H1 (cell line): ENCODE results near the gene NLRP6. TPM values are rescaled to one million over a fixed set of nuclear protein-coding genes. Genes with fewer than 3 reads are reported as not detected.

Source experiments
- CHD2 ChIP-seq: IDR thresholded peaks from 2 replicates; pipeline ENCODE4 v1.6.1; 2012; ENCODE audit warnings: low read length, improper control_type of control experiment
- EP300 ChIP-seq, 2 experiments: IDR thresholded peaks; 1 replicate in 1 of 2; 2 replicates in 1 of 2; pipeline ENCODE4 v1.6.1; 2011 to 2012; ENCODE audit warnings: low read depth in 2 of 2, low read length in 2 of 2, mild to moderate bottlenecking in 2 of 2, borderline replicate concordance in 1 of 2, inconsistent platforms in 1 of 2, moderate library complexity in 1 of 2
- JUND ChIP-seq: IDR thresholded peaks from 2 replicates; pipeline ENCODE4 v1.6.1; 2011; ENCODE audit warnings: mild to moderate bottlenecking, improper control_type of control experiment, low read length
- MAX ChIP-seq: IDR thresholded peaks from 2 replicates; pipeline ENCODE4 v1.6.1; 2012; ENCODE audit warnings: inconsistent platforms
- POLR2AphosphoS5 ChIP-seq: IDR thresholded peaks from 2 replicates; pipeline ENCODE4 v1.6.1; 2011; ENCODE audit warnings: low read depth, low read length
- RNF2 ChIP-seq: fragments of 200-900, 300-1000 bp; sonication (generic); IDR thresholded peaks from 2 replicates; pipeline ENCODE4 v1.7.1; 2016; ENCODE audit warnings: borderline replicate concordance, low read depth, mild to moderate bottlenecking, antibody characterized with exemption, low read length; ENCODE audit not compliant: poor library complexity, severe bottlenecking; ENCODE audit errors: missing control alignments
- polyA plus RNA-seq, 7 experiments: library from polyadenylated mRNA; depleted of rRNA in 3 of 7; stranded (reverse) in 5 of 7; unstranded in 2 of 7; fragments of >200 nt in 5 of 7; fragments of 200-250 nt in 2 of 7; gene quantifications; 1 replicate in 5 of 7; 2 replicates in 1 of 7; 4 replicates in 1 of 7; pipeline versions ENCODE4 v1.2.1 to v1.2.3, GENCODE V29; 2011 to 2013; ENCODE audit warnings: missing spikeins in 2 of 7, mixed read lengths in 2 of 7
- total RNA-seq: library from RNA; stranded (reverse); fragmentation: NEBNext Ultra II Directional; extraction: Animal tissue kit (Norgen Biotek cat#: 25700); gene quantifications from 2 replicates; pipeline ENCODE4 v1.2.1, GENCODE V29; 2021

Gene NLRP6
- total and polyA plus RNA-seq, 2 of the 8 experiments (the other 6 are each of a cell fraction or from before 2014, with no cell fraction given), result not detected

- TF ChIP-seq MAX (no peak), JUND (no peak), CHD2 (no peak), EP300 (IDR thresholded peaks at IDR 0.05; ENCODE audit: borderline replicate concordance in 1 of 2, low read depth in 2 of 2, low read length in 2 of 2) (no peak), RNF2 (no peak), POLR2AphosphoS5 (no peak)
Observed at GRCh38 chr11:303363-303762, 25.2 kb downstream of the NLRP6 start (continued).
